K562 (cell line): ENCODE measurements around the gene CSNK1D. TPM values are rescaled to one million over a fixed set of nuclear protein-coding genes. Genes with fewer than 3 reads are reported as not detected.

Source experiments
- ARID4B ChIP-seq: sonication (generic); formaldehyde crosslinking; IDR thresholded peaks from 2 replicates; pipeline ENCODE4 v1.8.0; 2022; ENCODE audit warnings: mild to moderate bottlenecking, missing genetic modification reagents
- EGR1 ChIP-seq: fragments of 450-650 bp; conservative IDR thresholded peaks from 2 replicates; pipeline ENCODE4 v1.6.1; 2017; ENCODE audit warnings: mild to moderate bottlenecking
- FOS ChIP-seq: IDR thresholded peaks from 3 replicates; pipeline ENCODE4 v1.6.1; 2011; ENCODE audit not compliant: insufficient read length; ENCODE audit errors: extremely low read depth
- GABPB2 ChIP-seq: fragments of 250-450 bp; sonication (Bioruptor Pico); conservative IDR thresholded peaks from 2 replicates; pipeline ENCODE4 v1.5.1; 2021; ENCODE audit warnings: mild to moderate bottlenecking
- GTF2B ChIP-seq: IDR thresholded peaks from 2 replicates; pipeline ENCODE4 v1.6.1; 2011; ENCODE audit not compliant: insufficient read length; ENCODE audit errors: extremely low read depth
- HDAC2 ChIP-seq: fragments of 450-650 bp; IDR thresholded peaks from 2 replicates; pipeline ENCODE4 v1.6.1; 2016; ENCODE audit warnings: mild to moderate bottlenecking
- HNRNPL ChIP-seq: fragments of 200-400 bp; formaldehyde crosslinking; IDR thresholded peaks from 2 replicates; pipeline ENCODE4 v1.6.1; 2017; ENCODE audit warnings: low read depth, mild to moderate bottlenecking, low read length
- MCM7 ChIP-seq, 2 experiments: fragments of 450-650 bp; IDR thresholded peaks; 2 replicates each; pipeline ENCODE4 v1.6.1; 2016 to 2018
- MXI1 ChIP-seq: IDR thresholded peaks from 2 replicates; pipeline ENCODE4 v1.6.1; 2011; ENCODE audit warnings: low read depth, mild to moderate bottlenecking, improper control_type of control experiment, low read length
- PTTG1 ChIP-seq: fragments of 450-650 bp; IDR thresholded peaks from 2 replicates; pipeline ENCODE4 v1.6.1; 2016; ENCODE audit warnings: low read depth, mild to moderate bottlenecking, missing genetic modification characterization, missing compliant biosample characterization
- SOX6 ChIP-seq: fragments of 450-650 bp; IDR thresholded peaks from 2 replicates; pipeline ENCODE4 v1.6.1; 2014; ENCODE audit warnings: mild to moderate bottlenecking
- SRSF1 ChIP-seq: fragments of 200-400 bp; formaldehyde crosslinking; IDR thresholded peaks from 2 replicates; pipeline ENCODE4 v1.6.1; 2017; ENCODE audit warnings: mild to moderate bottlenecking, low read depth, low read length, moderate library complexity
- TCF3 ChIP-seq: sonication (generic); formaldehyde crosslinking; IDR thresholded peaks from 2 replicates; pipeline ENCODE4 v1.4.0; 2020; ENCODE audit warnings: mild to moderate bottlenecking, missing genetic modification reagents
- TFE3 ChIP-seq: fragments of 450-650 bp; formaldehyde crosslinking; IDR thresholded peaks from 2 replicates; pipeline ENCODE4 v1.4.0; 2020; ENCODE audit warnings: mild to moderate bottlenecking, mixed read lengths
- ZNF280B ChIP-seq: fragments of 250-450 bp; sonication (Bioruptor Pico); IDR thresholded peaks from 2 replicates; pipeline ENCODE4 v1.5.1; 2021; ENCODE audit warnings: mild to moderate bottlenecking
- ZNF609 ChIP-seq: sonication (generic); formaldehyde crosslinking; IDR thresholded peaks from 2 replicates; pipeline ENCODE4 v1.8.1; 2023; ENCODE audit warnings: missing genetic modification reagents, mild to moderate bottlenecking, borderline replicate concordance
- ZNF707 ChIP-seq: fragments of 250-450 bp; sonication (Bioruptor Pico); conservative IDR thresholded peaks from 2 replicates; pipeline ENCODE4 v1.8.0; 2022; ENCODE audit warnings: inconsistent platforms, mild to moderate bottlenecking, moderate library complexity
- polyA plus RNA-seq, 8 experiments: library from polyadenylated mRNA; depleted of rRNA in 4 of 8; stranded (reverse) in 5 of 8; unstranded in 3 of 8; fragments of >200 nt; fragmentation: Nextera tagmentation in 2 of 8; fragmentation: Illumina TruSeq in 1 of 8; extraction: Ambion mirVana in 2 of 8; extraction: Trizol in 1 of 8; gene quantifications; 2 replicates each; pipeline versions ENCODE4 v1.2.1 to v1.2.3, GENCODE V29; 2011 to 2014; ENCODE audit warnings: inconsistent platforms in 1 of 8, missing spikeins in 1 of 8
- total RNA-seq, 7 experiments: library from RNA; depleted of rRNA in 6 of 7; stranded (reverse); fragments of >200 nt in 6 of 7; fragmentation: Illumina TruSeq in 2 of 7; extraction: Trizol in 2 of 7; gene quantifications; 2 replicates each; pipeline versions ENCODE4 v1.2.1 to v1.2.3, GENCODE V29; 2011 to 2021; ENCODE audit warnings: low replicate concordance in 1 of 7

The CSNK1D gene
- total and polyA plus RNA-seq, 9 of the 15 experiments (the other 6 are each of a cell fraction or from before 2014, with no cell fraction given): 6.5 to 133 (median 41.3) TPM

DNA sequence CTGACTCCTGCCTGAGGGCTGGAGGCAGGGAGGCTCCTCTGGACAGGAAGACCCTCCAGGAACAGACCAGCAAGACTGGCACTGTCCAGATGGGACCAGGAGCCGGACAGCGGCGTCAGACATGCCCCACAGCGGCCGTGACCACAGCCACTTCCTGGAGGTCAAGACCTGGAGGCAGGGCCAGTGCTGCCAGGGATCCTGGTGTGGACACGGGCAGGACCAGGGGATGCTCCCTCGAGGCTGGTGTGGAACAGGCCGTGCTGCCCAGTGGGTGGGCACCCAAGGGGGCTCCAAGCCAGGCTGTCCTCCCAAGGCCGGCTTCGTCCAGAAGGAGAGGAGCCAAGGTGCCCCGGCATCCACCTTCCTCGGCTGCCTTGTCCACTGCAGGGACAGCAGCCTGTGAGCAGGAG lies 56.4 kb downstream of the CSNK1D start (continued):
- no peak for TF ChIP-seq ZNF280B
- no peak for TF ChIP-seq EGR1
- TF ChIP-seq GTF2B: no peak
- TF ChIP-seq MCM7 (IDR thresholded peaks at IDR 0.05): no peak
- no peak for TF ChIP-seq HNRNPL
- no peak for TF ChIP-seq ZNF609 (CRISPR knock-in tag)
- TF ChIP-seq FOS: no peak
- no peak for TF ChIP-seq GABPB2
- no peak for TF ChIP-seq TCF3 (CRISPR knock-in tag)
- TF ChIP-seq PTTG1: no peak
- TF ChIP-seq MXI1: no peak
- no peak for TF ChIP-seq HDAC2
- no peak for TF ChIP-seq ARID4B (CRISPR knock-in tag)
- no peak for TF ChIP-seq ZNF707 (CRISPR knock-in tag)
- no peak for TF ChIP-seq SOX6
- no peak for TF ChIP-seq TFE3 (CRISPR knock-in tag)
- TF ChIP-seq SRSF1: no peak
